ENCODE results near the gene CNTNAP2.

CNTNAP2 gene

GRCh38 chr7:148261523-148261922 is 2144.9 kb downstream of the CNTNAP2 start:
- no peaks in the 10 kb centered on the region for H3K36me3 ChIP-seq (ENCODE audit: control insufficient read depth in 4 of 4, insufficient read depth in 4 of 4, low read length in 3 of 4)
- no peak for DNase-seq
- peaks cover 0 to 12% (median 4%) of the 10 kb centered on the region in 4 experiments for H3K4me1 ChIP-seq (ENCODE audit: control extremely low read depth in 1 of 4, control insufficient read depth in 4 of 4, insufficient read depth in 4 of 4, low read length in 3 of 4)
- POLR2A ChIA-PET: no interaction called here
- no peak overlapping the region for H3K4me3 ChIP-seq (ENCODE audit: control insufficient read depth in 1 of 7, extremely low read depth in 1 of 7, insufficient read depth in 4 of 7, low read depth in 2 of 7, low read length in 6 of 7)
- peaks cover 0 to 1% (median 0%) of the 10 kb centered on the region in 5 experiments for H3K27me3 ChIP-seq (replicated peaks in 2 of 5; ENCODE audit: control insufficient read depth in 4 of 5, insufficient read depth in 5 of 5, low read length in 4 of 5)
- H3K9me3 ChIP-seq (ENCODE audit: control extremely low read depth in 1 of 5, control insufficient read depth in 4 of 5, insufficient read depth in 2 of 5, low read depth in 1 of 5, low read length in 4 of 5): no peaks in the 10 kb centered on the region
- CTCF ChIA-PET: interaction anchor here (1.0 to 4.9 kb wide), 4 partner anchors 11 to 265 kb away, joined by 3 to 19 read pairs (median 4); no protein-coding TSS in a partner anchor
- WGBS (ENCODE audit: insufficient coverage): 97% methylated on average over 10 of the region's 10 CpGs
- no peak overlapping the region for H3K27ac ChIP-seq (ENCODE audit: insufficient read depth in 1 of 2, low read depth in 1 of 2, low read length in 2 of 2, poor library complexity in 1 of 2, severe bottlenecking in 2 of 2)

DNA sequence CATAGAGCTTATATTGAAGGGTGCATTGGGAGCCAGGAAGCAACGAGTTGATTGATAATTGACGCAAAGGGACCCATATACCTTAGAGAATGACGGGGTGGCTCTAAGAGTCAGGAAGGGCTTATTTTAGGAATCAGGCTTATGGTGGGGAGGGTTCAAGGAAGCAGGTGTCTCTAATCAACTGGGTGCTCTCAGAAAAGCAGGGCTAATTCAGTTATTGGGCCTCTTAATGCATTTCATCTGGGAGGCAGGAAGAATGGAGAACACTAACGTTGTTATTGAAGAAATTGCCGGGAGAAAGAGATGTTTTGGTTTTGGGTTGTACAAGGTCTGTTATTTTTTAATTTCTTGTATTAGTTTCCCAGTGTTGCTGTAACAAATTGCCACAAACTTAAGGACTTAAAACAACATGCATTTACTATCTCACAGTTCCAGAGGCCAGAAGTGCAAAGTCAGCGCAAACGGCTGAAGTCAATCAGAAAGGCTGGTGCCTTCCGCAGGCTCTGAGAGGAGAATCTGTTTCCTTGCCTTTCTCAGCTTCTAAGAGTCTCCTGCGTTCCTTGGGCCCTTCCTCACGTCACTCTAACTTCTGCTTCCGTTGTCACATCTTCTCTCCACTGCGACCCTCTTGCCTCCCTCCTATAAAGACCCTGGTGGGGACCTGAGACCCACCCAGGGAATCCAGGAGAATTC is 2145.5 kb downstream of the CNTNAP2 start:
- peak; percentile 61 to 89 (median 83) for DNase-seq
- WGBS (ENCODE audit: insufficient coverage): 30% methylated on average over 9 of the region's 12 CpGs
- Histone ChIP-seq H3K4me1 (ENCODE audit: control extremely low read depth in 1 of 4, control insufficient read depth in 4 of 4, insufficient read depth in 4 of 4, low read length in 3 of 4) (peaks cover 0 to 12% (median 4%) of the 10 kb centered on the region in 4 experiments), H3K36me3 (ENCODE audit: control insufficient read depth in 4 of 4, insufficient read depth in 4 of 4, low read length in 3 of 4) (no peaks in the 10 kb centered on the region), H3K4me3 (ENCODE audit: control insufficient read depth in 1 of 7, extremely low read depth in 1 of 7, insufficient read depth in 4 of 7, low read depth in 2 of 7, low read length in 6 of 7) (peak overlapping the region in 6 of 7 experiments; percentile 31 to 75 (median 58)), H3K27me3 (replicated peaks in 2 of 5; ENCODE audit: control insufficient read depth in 4 of 5, insufficient read depth in 5 of 5, low read length in 4 of 5) (peaks cover 0 to 2% (median 0%) of the 10 kb centered on the region in 5 experiments), H3K9me3 (ENCODE audit: control extremely low read depth in 1 of 5, control insufficient read depth in 4 of 5, insufficient read depth in 2 of 5, low read depth in 1 of 5, low read length in 4 of 5) (no peaks in the 10 kb centered on the region), H3K27ac (ENCODE audit: insufficient read depth in 1 of 2, low read depth in 1 of 2, low read length in 2 of 2, poor library complexity in 1 of 2, severe bottlenecking in 2 of 2) (no peak overlapping the region)
- CTCF ChIA-PET: interaction anchor here (0.8 to 4.9 kb wide), 9 partner anchors 9 to 745 kb away, joined by 3 to 19 read pairs (median 5); no protein-coding TSS in a partner anchor
- POLR2A ChIA-PET: no interaction called here

DNA sequence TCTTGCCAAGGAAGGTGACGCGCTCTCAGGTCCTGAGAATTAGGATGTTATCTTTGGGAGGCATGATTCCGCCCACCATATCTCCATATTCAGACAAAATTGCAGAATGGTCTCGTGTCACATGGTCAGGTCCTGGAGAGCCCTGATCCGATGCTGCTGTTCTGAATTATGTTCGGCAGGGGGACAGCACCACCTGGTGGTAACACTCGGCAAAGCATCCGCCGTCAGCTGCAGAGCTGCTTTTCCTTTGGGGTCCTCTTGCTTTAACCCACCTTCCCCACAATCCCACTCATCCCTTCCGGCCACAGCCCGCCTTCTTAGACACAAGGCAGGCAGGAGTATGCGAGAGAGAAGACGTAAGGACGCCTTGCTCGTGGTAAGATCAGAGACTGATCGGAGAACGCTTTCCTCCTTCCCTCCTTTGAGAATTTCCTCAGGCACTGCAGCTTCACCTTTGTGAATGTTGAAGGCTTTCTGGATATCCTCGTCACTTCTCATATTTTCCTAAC is 2146.2 kb downstream of the CNTNAP2 start:
- peak overlapping the region in 6 of 7 experiments; percentile 31 to 75 (median 58) for H3K4me3 ChIP-seq (ENCODE audit: control insufficient read depth in 1 of 7, extremely low read depth in 1 of 7, insufficient read depth in 4 of 7, low read depth in 2 of 7, low read length in 6 of 7)
- CTCF ChIA-PET: interaction anchor here (0.6 to 4.9 kb wide), 12 partner anchors 9 to 745 kb away, joined by 3 to 19 read pairs (median 4); no protein-coding TSS in a partner anchor
- peaks cover 0 to 12% (median 4%) of the 10 kb centered on the region in 4 experiments for H3K4me1 ChIP-seq (ENCODE audit: control extremely low read depth in 1 of 4, control insufficient read depth in 4 of 4, insufficient read depth in 4 of 4, low read length in 3 of 4)
- H3K27ac ChIP-seq (ENCODE audit: insufficient read depth in 1 of 2, low read depth in 1 of 2, low read length in 2 of 2, poor library complexity in 1 of 2, severe bottlenecking in 2 of 2): no peak overlapping the region
- no peaks in the 10 kb centered on the region for H3K36me3 ChIP-seq (ENCODE audit: control insufficient read depth in 4 of 4, insufficient read depth in 4 of 4, low read length in 3 of 4)
- WGBS (ENCODE audit: insufficient coverage): 5% methylated on average over 14 of the region's 18 CpGs
- no peaks in the 10 kb centered on the region for H3K9me3 ChIP-seq (ENCODE audit: control extremely low read depth in 1 of 5, control insufficient read depth in 4 of 5, insufficient read depth in 2 of 5, low read depth in 1 of 5, low read length in 4 of 5)
- peak; percentile 81 to 92 (median 88) for DNase-seq
- POLR2A ChIA-PET: no interaction called here
- H3K27me3 ChIP-seq (replicated peaks in 2 of 5; ENCODE audit: control insufficient read depth in 4 of 5, insufficient read depth in 5 of 5, low read length in 4 of 5): peaks cover 0 to 2% (median 0%) of the 10 kb centered on the region in 5 experiments

DNA sequence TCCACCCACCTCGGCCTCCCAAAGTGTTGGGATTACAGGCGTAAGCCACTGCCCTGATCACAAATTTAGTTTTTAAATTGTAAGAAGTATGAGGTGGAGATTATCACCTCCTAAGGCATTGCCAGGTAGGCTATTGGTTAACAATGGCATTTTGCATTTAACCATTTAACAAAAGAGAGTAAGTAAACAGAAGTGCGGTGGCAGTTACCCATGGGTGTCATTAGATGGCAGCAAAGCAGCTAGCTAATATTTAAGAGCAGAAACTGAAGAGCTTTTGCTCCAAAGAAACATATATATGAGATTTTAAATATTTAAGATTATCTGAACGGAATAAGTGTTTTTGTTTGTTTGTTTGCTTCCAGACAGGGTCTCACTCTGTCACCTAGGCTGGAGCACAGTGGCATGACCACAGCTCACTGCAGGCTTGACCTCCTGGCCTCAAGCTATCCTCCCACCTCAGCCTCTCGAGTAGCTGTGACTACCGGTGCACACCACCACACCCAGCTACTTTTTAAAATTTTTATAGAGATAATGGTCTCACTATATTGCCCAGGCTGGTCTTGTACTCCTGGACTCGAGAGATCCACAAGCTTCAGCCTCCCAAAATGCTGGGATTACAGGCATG is 2148.4 kb downstream of the CNTNAP2 start:
- Histone ChIP-seq H3K9me3 (ENCODE audit: control extremely low read depth in 1 of 5, control insufficient read depth in 4 of 5, insufficient read depth in 2 of 5, low read depth in 1 of 5, low read length in 4 of 5) (no peaks in the 10 kb centered on the region), H3K27me3 (replicated peaks in 2 of 5; ENCODE audit: control insufficient read depth in 4 of 5, insufficient read depth in 5 of 5, low read length in 4 of 5) (peaks cover 0 to 2% (median 0%) of the 10 kb centered on the region in 5 experiments), H3K4me1 (ENCODE audit: control extremely low read depth in 1 of 4, control insufficient read depth in 4 of 4, insufficient read depth in 4 of 4, low read length in 3 of 4) (peaks cover 0 to 12% (median 4%) of the 10 kb centered on the region in 4 experiments), H3K4me3 (ENCODE audit: control insufficient read depth in 1 of 7, extremely low read depth in 1 of 7, insufficient read depth in 4 of 7, low read depth in 2 of 7, low read length in 6 of 7) (no peak overlapping the region), H3K27ac (ENCODE audit: insufficient read depth in 1 of 2, low read depth in 1 of 2, low read length in 2 of 2, poor library complexity in 1 of 2, severe bottlenecking in 2 of 2) (no peak overlapping the region), H3K36me3 (ENCODE audit: control insufficient read depth in 4 of 4, insufficient read depth in 4 of 4, low read length in 3 of 4) (no peaks in the 10 kb centered on the region)
- POLR2A ChIA-PET: no interaction called here
- WGBS (ENCODE audit: insufficient coverage): 75% methylated on average over 1 of the region's 7 CpGs
- peak; percentile 44 to 72 (median 70) for DNase-seq
- CTCF ChIA-PET: interaction anchor here (1.0 to 4.9 kb wide), 13 partner anchors 8 to 698 kb away, joined by 3 to 19 read pairs (median 5); no protein-coding TSS in a partner anchor

- CTCF ChIA-PET: interaction anchor here (0.7 to 2.0 kb wide), 7 partner anchors 9 to 220 kb away, joined by 3 to 12 read pairs (median 5); no protein-coding TSS in a partner anchor
- Histone ChIP-seq H3K27me3 (replicated peaks in 2 of 5; ENCODE audit: control insufficient read depth in 4 of 5, insufficient read depth in 5 of 5, low read length in 4 of 5) (peaks cover 0 to 2% (median 0%) of the 10 kb centered on the region in 5 experiments), H3K4me1 (ENCODE audit: control extremely low read depth in 1 of 4, control insufficient read depth in 4 of 4, insufficient read depth in 4 of 4, low read length in 3 of 4) (peaks cover 0 to 12% (median 4%) of the 10 kb centered on the region in 4 experiments), H3K4me3 (ENCODE audit: control insufficient read depth in 1 of 7, extremely low read depth in 1 of 7, insufficient read depth in 4 of 7, low read depth in 2 of 7, low read length in 6 of 7) (no peak overlapping the region), H3K9me3 (ENCODE audit: control extremely low read depth in 1 of 5, control insufficient read depth in 4 of 5, insufficient read depth in 2 of 5, low read depth in 1 of 5, low read length in 4 of 5) (no peaks in the 10 kb centered on the region), H3K27ac (ENCODE audit: insufficient read depth in 1 of 2, low read depth in 1 of 2, low read length in 2 of 2, poor library complexity in 1 of 2, severe bottlenecking in 2 of 2) (no peak overlapping the region), H3K36me3 (ENCODE audit: control insufficient read depth in 4 of 4, insufficient read depth in 4 of 4, low read length in 3 of 4) (no peaks in the 10 kb centered on the region)
- whole genome bisulfite sequencing (ENCODE audit: insufficient coverage): 87% methylated on average over 5 of the region's 7 CpGs
- POLR2A ChIA-PET: no interaction called here
- DNase-seq: no peak
Measured at GRCh38 chr7:148265896-148266295, 2149.3 kb downstream of the CNTNAP2 start.

DNA sequence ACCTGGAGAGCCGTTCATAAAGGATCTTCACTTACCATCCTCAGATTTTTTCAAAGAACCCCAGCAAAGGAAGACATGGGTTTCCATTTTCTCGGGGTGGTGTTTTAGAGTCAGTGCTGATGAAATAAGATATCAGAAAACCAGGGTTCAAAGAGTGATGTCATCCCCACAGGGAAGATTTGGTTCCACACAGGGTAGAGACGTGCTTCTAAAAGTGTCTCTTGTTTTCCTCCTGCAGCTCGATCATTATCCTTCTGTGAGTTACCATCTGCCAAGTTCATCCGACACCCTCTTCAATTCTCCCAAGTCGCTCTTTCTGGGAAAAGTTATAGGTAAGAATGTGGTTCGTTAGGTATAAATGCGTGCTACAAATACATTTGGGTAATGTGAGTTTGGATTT is 2150.2 kb downstream of the CNTNAP2 start:
- CTCF ChIA-PET: interaction anchor here (0.7 to 1.8 kb wide), 2 partner anchors 10 to 20 kb away, joined by 3 to 7 read pairs; no protein-coding TSS in a partner anchor
- H3K4me1 ChIP-seq (ENCODE audit: control extremely low read depth in 1 of 4, control insufficient read depth in 4 of 4, insufficient read depth in 4 of 4, low read length in 3 of 4): peaks cover 0 to 11% (median 4%) of the 10 kb centered on the region in 4 experiments
- peaks cover 0 to 2% (median 0%) of the 10 kb centered on the region in 5 experiments for H3K27me3 ChIP-seq (replicated peaks in 2 of 5; ENCODE audit: control insufficient read depth in 4 of 5, insufficient read depth in 5 of 5, low read length in 4 of 5)
- H3K9me3 ChIP-seq (ENCODE audit: control extremely low read depth in 1 of 5, control insufficient read depth in 4 of 5, insufficient read depth in 2 of 5, low read depth in 1 of 5, low read length in 4 of 5): no peaks in the 10 kb centered on the region
- no peak overlapping the region for H3K4me3 ChIP-seq (ENCODE audit: control insufficient read depth in 1 of 7, extremely low read depth in 1 of 7, insufficient read depth in 4 of 7, low read depth in 2 of 7, low read length in 6 of 7)
- H3K36me3 ChIP-seq (ENCODE audit: control insufficient read depth in 4 of 4, insufficient read depth in 4 of 4, low read length in 3 of 4): no peaks in the 10 kb centered on the region
- no peak for DNase-seq
- no peak overlapping the region for H3K27ac ChIP-seq (ENCODE audit: insufficient read depth in 1 of 2, low read depth in 1 of 2, low read length in 2 of 2, poor library complexity in 1 of 2, severe bottlenecking in 2 of 2)
- WGBS (ENCODE audit: insufficient coverage): 87% methylated on average over 7 of the region's 8 CpGs
- POLR2A ChIA-PET: no interaction called here

All from common myeloid progenitor, CD34-positive (primary cell).